K562 (cell line): Measurements from ENCODE around the gene ZFAND2B. TPM values are rescaled to one million over a fixed set of nuclear protein-coding genes. Genes with fewer than 3 reads are reported as not detected.

Source experiments
- BMI1 ChIP-seq: fragments of 150-350 bp; IDR thresholded peaks from 2 replicates; pipeline ENCODE4 v1.6.1; 2014; ENCODE audit warnings: low read length
- CHD1 ChIP-seq: fragments of 200-600 bp; sonication (generic); IDR thresholded peaks from one replicate; pipeline ENCODE4 v1.6.1; 2012; ENCODE audit warnings: mild to moderate bottlenecking, moderate library complexity, low read length, inconsistent platforms
- DMBX1 ChIP-seq: fragments of 250-450 bp; sonication (Bioruptor Pico); IDR thresholded peaks from 2 replicates; pipeline ENCODE4 v1.8.0; 2022; ENCODE audit warnings: inconsistent platforms, mild to moderate bottlenecking, moderate library complexity, borderline replicate concordance
- ELF1 ChIP-seq: fragments of 200-800 bp; sonication (Bioruptor generic); IDR thresholded peaks from 2 replicates; pipeline ENCODE4 v1.6.1; 2016; ENCODE audit warnings: missing genetic modification characterization, missing compliant biosample characterization
- GABPA ChIP-seq: fragments of 200-800 bp; sonication (Bioruptor generic); conservative IDR thresholded peaks from 2 replicates; pipeline ENCODE4 v1.6.1; 2016; ENCODE audit warnings: low read depth, missing genetic modification characterization, missing compliant biosample characterization
- GATAD2B ChIP-seq: fragments of 450-650 bp; IDR thresholded peaks from 2 replicates; pipeline ENCODE4 v1.6.1; 2017; ENCODE audit warnings: mild to moderate bottlenecking, borderline replicate concordance
- HNRNPK ChIP-seq: fragments of 200-400 bp; formaldehyde crosslinking; IDR thresholded peaks from one replicate; pipeline ENCODE4 v1.6.1; 2018; ENCODE audit warnings: mild to moderate bottlenecking, low read depth, low read length; ENCODE audit not compliant: poor library complexity, severe bottlenecking
- JUN ChIP-seq, 2 experiments: sonication (generic) in 1 of 2; formaldehyde crosslinking in 1 of 2; IDR thresholded peaks; 2 replicates each; pipeline versions ENCODE4 v1.6.1 to v1.8.0; 2012 to 2022; ENCODE audit warnings: borderline replicate concordance in 2 of 2, mild to moderate bottlenecking in 2 of 2, improper control_type of control experiment in 1 of 2, low read depth in 1 of 2, low read length in 1 of 2, missing genetic modification reagents in 1 of 2
- MCM5 ChIP-seq: fragments of 450-650 bp; IDR thresholded peaks from 2 replicates; pipeline ENCODE4 v1.6.1; 2016; ENCODE audit warnings: low read depth
- MCM7 ChIP-seq, 2 experiments: fragments of 450-650 bp; IDR thresholded peaks; 2 replicates each; pipeline ENCODE4 v1.6.1; 2016 to 2018
- MEF2A ChIP-seq: IDR thresholded peaks from 2 replicates; pipeline ENCODE4 v1.6.1; 2011; ENCODE audit warnings: low read depth, mild to moderate bottlenecking, low read length, moderate library complexity; ENCODE audit not compliant: control insufficient read depth
- NFATC3 ChIP-seq: fragments of 450-650 bp; IDR thresholded peaks from 2 replicates; pipeline ENCODE4 v1.6.1; 2017; ENCODE audit warnings: mild to moderate bottlenecking
- NFIC ChIP-seq: fragments of 450-650 bp; IDR thresholded peaks from 2 replicates; pipeline ENCODE4 v1.6.1; 2017; ENCODE audit warnings: mild to moderate bottlenecking, inconsistent platforms
- POLR2G ChIP-seq: fragments of 200-400 bp; formaldehyde crosslinking; IDR thresholded peaks from 2 replicates; pipeline ENCODE4 v1.6.1; 2017; ENCODE audit warnings: low read depth, mild to moderate bottlenecking, antibody characterized with exemption, low read length, moderate library complexity
- RAD51 ChIP-seq: fragments of 450-650 bp; IDR thresholded peaks from 2 replicates; pipeline ENCODE4 v1.7.1; 2016; ENCODE audit warnings: low read depth, mild to moderate bottlenecking, borderline replicate concordance
- RREB1 ChIP-seq: fragments of 250-450 bp; sonication (Bioruptor Pico); IDR thresholded peaks from 2 replicates; pipeline ENCODE4 v1.4.0; 2020
- SAP30 ChIP-seq: fragments of 200-600 bp; sonication (generic); IDR thresholded peaks from 2 replicates; pipeline ENCODE4 v1.6.1; 2012; ENCODE audit warnings: borderline replicate concordance, low read depth, mild to moderate bottlenecking, moderate library complexity, low read length, control low read depth, inconsistent platforms; ENCODE audit not compliant: insufficient read depth, poor library complexity, severe bottlenecking
- YY1 ChIP-seq, 3 experiments: IDR thresholded peaks; 2 replicates each; pipeline ENCODE4 v1.6.1; 2011; ENCODE audit warnings: low read length in 2 of 3, mild to moderate bottlenecking in 2 of 3, moderate library complexity in 2 of 3, borderline replicate concordance in 1 of 3, control low read depth in 1 of 3, low read depth in 1 of 3; ENCODE audit not compliant: insufficient read depth in 3 of 3, insufficient replicate concordance in 2 of 3, control insufficient read depth in 1 of 3, insufficient read length in 1 of 3; ENCODE audit errors: extremely low read depth in 1 of 3
- ZC3H11A ChIP-seq: IDR thresholded peaks from 2 replicates; pipeline ENCODE4 v1.6.1; 2012; ENCODE audit warnings: low read depth, low read length, improper control_type of control experiment
- ZNF133 ChIP-seq: fragments of 250-450 bp; sonication (Bioruptor Pico); IDR thresholded peaks from 2 replicates; pipeline ENCODE4 v1.4.0; 2020; ENCODE audit warnings: mild to moderate bottlenecking
- ZNF239 ChIP-seq: fragments of 250-450 bp; sonication (Bioruptor Pico); IDR thresholded peaks from 2 replicates; pipeline ENCODE4 v1.4.0; 2020; ENCODE audit warnings: mild to moderate bottlenecking
- ZNF253 ChIP-seq: fragments of 250-450 bp; sonication (Bioruptor Pico); conservative IDR thresholded peaks from 2 replicates; pipeline ENCODE4 v1.6.1; 2021; ENCODE audit warnings: mild to moderate bottlenecking
- ZNF3 ChIP-seq: fragments of 250-450 bp; sonication (Bioruptor Pico); IDR thresholded peaks from 2 replicates; pipeline ENCODE4 v1.5.0; 2021; ENCODE audit warnings: mild to moderate bottlenecking, moderate library complexity
- ZNF764 ChIP-seq: fragments of 250-450 bp; sonication (Bioruptor Pico); IDR thresholded peaks from 2 replicates; pipeline ENCODE4 v1.4.0; 2020; ENCODE audit warnings: low read depth, mild to moderate bottlenecking, moderate library complexity
- ZNF77 ChIP-seq: fragments of 250-450 bp; sonication (Bioruptor Pico); IDR thresholded peaks from 2 replicates; pipeline ENCODE4 v1.5.0; 2020
- polyA plus RNA-seq, 8 experiments: library from polyadenylated mRNA; depleted of rRNA in 4 of 8; stranded (reverse) in 5 of 8; unstranded in 3 of 8; fragments of >200 nt; fragmentation: Nextera tagmentation in 2 of 8; fragmentation: Illumina TruSeq in 1 of 8; extraction: Ambion mirVana in 2 of 8; extraction: Trizol in 1 of 8; gene quantifications; 2 replicates each; pipeline versions ENCODE4 v1.2.1 to v1.2.3, GENCODE V29; 2011 to 2014; ENCODE audit warnings: inconsistent platforms in 1 of 8, missing spikeins in 1 of 8
- total RNA-seq, 7 experiments: library from RNA; depleted of rRNA in 6 of 7; stranded (reverse); fragments of >200 nt in 6 of 7; fragmentation: Illumina TruSeq in 2 of 7; extraction: Trizol in 2 of 7; gene quantifications; 2 replicates each; pipeline versions ENCODE4 v1.2.1 to v1.2.3, GENCODE V29; 2011 to 2021; ENCODE audit warnings: low replicate concordance in 1 of 7

Gene ZFAND2B
- total and polyA plus RNA-seq, 9 of the 15 experiments (the other 6 are each of a cell fraction or from before 2014, with no cell fraction given): 9.9 to 33.3 (median 26.1) TPM

- no peak for TF ChIP-seq DMBX1 (CRISPR knock-in tag)
- TF ChIP-seq ZNF3 (CRISPR knock-in tag): no peak
- TF ChIP-seq RREB1 (CRISPR knock-in tag): no peak
- no peak for TF ChIP-seq GATAD2B
- no peak for TF ChIP-seq BMI1
- TF ChIP-seq YY1 (IDR thresholded peaks at IDR 0.05; ENCODE audit: borderline replicate concordance in 1 of 3, control insufficient read depth in 1 of 3, extremely low read depth in 1 of 3, insufficient read depth in 3 of 3, insufficient read length in 1 of 3, insufficient replicate concordance in 2 of 3, low read depth in 1 of 3, low read length in 2 of 3): no peak
- TF ChIP-seq MCM7 (IDR thresholded peaks at IDR 0.05): no peak
- TF ChIP-seq RAD51: no peak
- TF ChIP-seq POLR2G: no peak
- peak; percentile 49 for TF ChIP-seq ELF1
- 0 out of 2 replicates have a peak, but pooled peaks have one; percentile 9 for TF ChIP-seq NFIC
- TF ChIP-seq NFATC3: no peak
- no peak for TF ChIP-seq ZNF239 (CRISPR knock-in tag)
- peak; percentile 72 for TF ChIP-seq SAP30
- TF ChIP-seq JUN (IDR thresholded peaks at IDR 0.05; ENCODE audit: borderline replicate concordance, low read depth, low read length): no peak
- TF ChIP-seq JUN (CRISPR knock-in tag; IDR thresholded peaks at IDR 0.05; ENCODE audit: borderline replicate concordance): no peak
- no peak for TF ChIP-seq ZNF253 (CRISPR knock-in tag)
- TF ChIP-seq CHD1: no peak
- TF ChIP-seq MEF2A: no peak
- peak; percentile 37; the same call in 1 of the 2 replicates for TF ChIP-seq GABPA (tag)
- no peak for TF ChIP-seq MCM5
- TF ChIP-seq ZC3H11A: no peak
- TF ChIP-seq ZNF133 (CRISPR knock-in tag): no peak
- TF ChIP-seq ZNF77 (CRISPR knock-in tag): no peak
- TF ChIP-seq ZNF764: no peak
- no peak for TF ChIP-seq HNRNPK
Measured at GRCh38 chr2:219230059-219230540, 23.5 kb downstream of the ZFAND2B start (continued).
